GM18502 (cell line): ENCODE measurements around the gene SMYD5.

Source experiments
- ATAC-seq: cut with Tn5 transposase; IDR thresholded peaks from one replicate; pipeline ENCODE4 v1.9.1; 2021; ENCODE audit warnings: mild to moderate bottlenecking; ENCODE audit not compliant: unreplicated experiment, poor library complexity

SMYD5 gene

DNA sequence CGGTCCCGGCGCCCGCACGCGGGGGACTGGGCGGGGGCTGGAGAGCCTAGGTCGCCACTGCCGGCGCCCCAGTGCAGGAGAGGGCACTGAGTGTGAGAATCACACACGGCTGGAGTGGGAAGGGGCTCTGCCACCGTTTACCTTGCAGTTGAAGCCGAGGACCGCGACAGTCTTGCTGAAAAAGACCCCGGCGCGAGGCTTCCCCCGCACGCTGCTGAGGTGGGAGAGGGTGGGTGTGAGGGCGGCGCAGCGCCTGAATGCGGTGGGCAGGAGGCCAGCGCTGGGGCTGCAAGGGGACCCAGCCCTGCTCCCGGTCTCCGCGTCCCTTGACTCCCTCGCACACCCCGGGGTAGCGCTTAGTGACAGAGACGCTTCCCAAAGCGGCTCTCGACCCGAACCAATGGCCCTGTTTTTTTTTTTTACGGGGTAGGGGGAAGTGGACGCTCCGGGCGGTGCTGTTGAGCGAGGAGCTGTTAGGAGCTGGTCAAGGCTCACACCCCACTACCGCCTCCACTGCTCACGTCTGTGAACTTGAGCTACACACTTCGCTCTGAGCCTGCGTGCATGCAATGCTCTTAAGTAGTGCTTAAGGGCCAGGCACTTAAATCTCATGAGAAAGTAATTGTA is 10.9 kb upstream of the SMYD5 start:
- ATAC-seq, result no peak

- no peak for ATAC-seq
These were observed 8.4 kb upstream of the SMYD5 start for GRCh38 chr2:73205611-73206010.

DNA sequence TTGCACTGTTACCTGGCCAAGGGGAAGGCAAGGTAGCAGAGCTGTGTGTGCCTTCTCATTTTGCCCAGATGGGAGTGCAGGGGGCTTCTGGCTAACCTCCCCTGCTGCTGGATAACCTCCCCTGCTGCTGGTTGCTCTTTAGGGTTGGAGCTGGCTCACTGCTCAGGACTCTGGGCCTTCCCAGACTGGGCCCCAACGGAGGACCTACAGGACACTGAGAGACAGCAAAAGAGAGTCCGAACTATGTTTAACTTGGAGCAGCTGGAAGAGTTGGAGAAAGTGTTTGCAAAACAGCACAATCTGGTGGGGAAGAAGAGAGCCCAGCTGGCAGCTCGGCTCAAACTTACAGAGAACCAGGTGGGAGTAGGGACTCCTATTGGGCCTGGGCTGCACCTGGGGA is 5.8 kb upstream of the SMYD5 start:
- ATAC-seq, result no peak

- ATAC-seq, result no peak
These were observed 4.0 kb upstream of the SMYD5 start for GRCh38 chr2:73210019-73210418.

DNA sequence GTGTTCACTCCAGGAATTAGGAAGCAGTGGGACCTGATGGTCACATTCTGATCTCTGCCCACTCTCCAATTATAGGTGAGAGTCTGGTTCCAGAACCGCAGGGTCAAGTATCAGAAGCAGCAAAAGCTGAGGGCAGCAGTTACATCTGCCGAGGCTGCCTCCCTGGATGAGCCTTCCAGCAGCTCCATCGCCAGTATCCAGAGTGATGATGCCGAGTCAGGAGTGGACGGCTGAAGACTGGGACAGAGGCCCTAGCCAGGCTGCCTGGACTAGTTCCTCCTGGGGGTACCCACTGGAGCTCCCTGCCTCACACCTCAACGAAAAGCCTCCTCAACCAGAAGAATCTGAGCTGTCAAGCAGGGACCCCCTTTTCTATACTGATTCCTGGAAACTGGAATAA is 3.3 kb upstream of the SMYD5 start:
- no peak for ATAC-seq

- no peak for ATAC-seq
These were observed 2.0 kb upstream of the SMYD5 start for GRCh38 chr2:73212098-73212447.

- ATAC-seq, result peak; percentile 73
These were observed 1.4 kb upstream of the SMYD5 start for GRCh38 chr2:73212448-73213176.

GRCh38 chr2:73215254-73215653 is 1.2 kb downstream of the SMYD5 start:
- no peak for ATAC-seq

- no peak for ATAC-seq
These were observed 3.1 kb downstream of the SMYD5 start for GRCh38 chr2:73217160-73217559.

- no peak for ATAC-seq
These were observed 3.8 kb downstream of the SMYD5 start for GRCh38 chr2:73217826-73218225.

DNA sequence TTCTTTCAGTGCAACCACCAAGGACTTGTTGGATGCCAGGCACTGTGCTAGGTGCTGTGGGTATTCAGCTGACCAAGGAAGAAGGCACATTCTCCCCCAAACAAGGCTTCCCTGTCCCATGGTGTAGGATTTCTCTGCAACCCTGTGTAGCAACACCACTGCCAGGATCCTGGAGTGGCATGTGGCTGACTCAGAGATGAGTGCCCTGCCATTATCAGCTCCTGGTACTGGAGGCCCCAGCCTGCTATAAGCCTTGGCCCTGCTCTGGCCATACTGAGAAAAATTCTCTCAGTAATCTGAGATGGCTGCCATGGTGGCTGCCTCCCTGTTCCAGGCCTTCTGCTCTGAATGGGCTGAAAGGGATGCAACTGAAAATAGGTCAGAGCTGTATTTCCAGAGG is 4.3 kb downstream of the SMYD5 start:
- no peak for ATAC-seq

DNA sequence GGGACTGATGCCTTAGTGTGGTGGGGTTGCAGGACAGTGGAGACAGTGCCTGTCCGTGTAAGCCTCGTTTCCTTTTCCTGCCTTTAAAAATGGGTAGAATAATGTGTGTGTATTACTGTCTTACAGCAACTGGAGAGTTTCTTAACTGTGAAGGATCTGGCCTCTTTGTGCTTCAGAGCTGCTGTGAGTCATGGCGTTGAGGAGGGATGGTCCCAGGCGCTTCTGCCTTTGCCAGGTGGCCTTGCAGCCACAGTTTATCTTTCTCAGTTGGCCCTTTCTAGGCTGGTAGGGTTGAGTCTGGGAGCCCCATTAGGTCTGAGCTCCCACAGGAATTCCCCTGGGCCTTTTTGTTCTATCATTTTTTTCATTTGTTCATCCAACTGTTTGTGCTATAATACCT is 9.8 kb downstream of the SMYD5 start:
- ATAC-seq, result no peak

- no peak for ATAC-seq
These were observed 11.7 kb downstream of the SMYD5 start for GRCh38 chr2:73225513-73226360.

GRCh38 chr2:73227086-73227485 is 13.0 kb downstream of the SMYD5 start:
- ATAC-seq, result no peak

DNA sequence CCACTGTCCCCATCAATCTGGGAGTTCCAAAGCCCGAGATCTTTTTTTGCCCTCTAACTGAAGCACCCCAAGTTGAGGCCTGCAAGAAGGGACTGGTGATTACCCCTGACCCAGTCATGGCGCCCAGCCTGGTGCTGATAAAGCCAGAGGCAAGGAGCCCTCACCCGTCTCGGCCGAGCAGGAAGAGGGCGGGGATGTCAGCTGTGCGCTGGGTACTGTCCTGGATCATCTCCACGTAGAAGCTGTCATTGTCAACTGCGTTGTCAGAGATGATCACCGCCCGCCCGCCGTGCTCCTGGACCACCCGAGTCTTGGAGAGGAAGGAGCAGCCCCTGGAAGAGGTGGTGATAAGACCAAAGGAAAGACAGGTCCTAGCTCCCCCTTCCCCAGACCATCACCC is 14.6 kb downstream of the SMYD5 start:
- no peak for ATAC-seq

GRCh38 chr2:73232403-73233153 is 18.5 kb downstream of the SMYD5 start:
- peak; percentile 12 for ATAC-seq

- ATAC-seq, result peak; percentile 90
These were observed 19.3 kb downstream of the SMYD5 start, which contains the start of gene PRADC1 for GRCh38 chr2:73233154-73233931. Gene PRADC1 (minus strand): TSS chr2:73233239. CDS start chr2:73233160, 79 bp downstream.

- peak; percentile 64 for ATAC-seq
These were observed 20.1 kb downstream of the SMYD5 start, which contains the start of gene CCT7 for GRCh38 chr2:73233932-73234832. Gene CCT7 (plus strand): TSS chr2:73234308. CDS start chr2:73234379, 71 bp downstream.
